Mammary epithelial cell (primary cell): ENCODE data around the gene LCN1.

Source experiments
- EZH2 ChIP-seq: IDR thresholded peaks from 2 replicates; pipeline ENCODE4 v1.6.1; 2012; ENCODE audit warnings: low read length, inconsistent platforms, borderline replicate concordance
- TF ChIP-seq, protein P1 (sequence below), 2 donors: IDR thresholded peaks in 1 of 2; conservative IDR thresholded peaks in 1 of 2; 2 replicates each; pipeline ENCODE4 v1.5.1; 2011 to 2012; ENCODE audit warnings: inconsistent platforms in 2 of 2, low read length in 2 of 2, mild to moderate bottlenecking in 2 of 2, control low read depth in 1 of 2, low read depth in 1 of 2; ENCODE audit not compliant: insufficient read depth in 1 of 2; ENCODE audit errors: extremely low read depth in 1 of 2

DNA sequence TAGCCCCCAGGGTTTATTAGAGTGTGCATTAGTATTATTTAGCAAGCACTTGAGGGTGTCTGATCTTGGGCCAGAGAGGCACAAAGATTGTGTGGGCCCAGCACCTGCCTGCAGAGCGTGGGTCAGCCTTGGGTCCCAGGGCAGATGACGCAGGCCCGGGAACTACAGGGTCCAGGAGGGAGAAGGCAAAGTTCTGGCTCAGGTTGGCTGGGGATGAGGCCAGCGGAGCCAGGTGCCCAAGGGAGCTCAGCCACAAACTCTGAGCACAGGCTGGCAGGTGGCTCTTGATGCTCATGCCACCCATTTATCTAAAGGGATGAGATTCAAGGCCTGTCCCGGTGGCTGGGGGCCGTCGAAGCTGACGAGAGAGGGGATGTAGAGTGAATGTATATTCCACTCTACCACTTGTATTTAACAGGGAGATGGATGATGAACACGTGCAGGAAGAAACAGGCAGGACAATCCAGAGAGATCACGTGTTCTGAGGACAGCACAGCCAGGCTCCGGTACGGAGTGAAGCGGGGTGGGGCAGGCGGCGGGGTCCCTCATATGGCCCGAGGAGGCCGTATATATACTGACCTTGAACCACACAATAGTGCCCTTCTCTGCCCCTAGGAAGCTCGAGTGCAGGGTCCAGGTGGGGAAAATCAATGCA is 23.9 kb downstream of the LCN1 start:
- no peak for TF ChIP-seq EZH2
- TF ChIP-seq, protein P1, sequence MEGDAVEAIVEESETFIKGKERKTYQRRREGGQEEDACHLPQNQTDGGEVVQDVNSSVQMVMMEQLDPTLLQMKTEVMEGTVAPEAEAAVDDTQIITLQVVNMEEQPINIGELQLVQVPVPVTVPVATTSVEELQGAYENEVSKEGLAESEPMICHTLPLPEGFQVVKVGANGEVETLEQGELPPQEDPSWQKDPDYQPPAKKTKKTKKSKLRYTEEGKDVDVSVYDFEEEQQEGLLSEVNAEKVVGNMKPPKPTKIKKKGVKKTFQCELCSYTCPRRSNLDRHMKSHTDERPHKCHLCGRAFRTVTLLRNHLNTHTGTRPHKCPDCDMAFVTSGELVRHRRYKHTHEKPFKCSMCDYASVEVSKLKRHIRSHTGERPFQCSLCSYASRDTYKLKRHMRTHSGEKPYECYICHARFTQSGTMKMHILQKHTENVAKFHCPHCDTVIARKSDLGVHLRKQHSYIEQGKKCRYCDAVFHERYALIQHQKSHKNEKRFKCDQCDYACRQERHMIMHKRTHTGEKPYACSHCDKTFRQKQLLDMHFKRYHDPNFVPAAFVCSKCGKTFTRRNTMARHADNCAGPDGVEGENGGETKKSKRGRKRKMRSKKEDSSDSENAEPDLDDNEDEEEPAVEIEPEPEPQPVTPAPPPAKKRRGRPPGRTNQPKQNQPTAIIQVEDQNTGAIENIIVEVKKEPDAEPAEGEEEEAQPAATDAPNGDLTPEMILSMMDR (conservative IDR thresholded peaks at IDR 0.05 in 1 of 2, IDR thresholded peaks at IDR 0.05 in 1 of 2; ENCODE audit: extremely low read depth in 1 of 2, insufficient read depth in 1 of 2, low read depth in 1 of 2, low read length in 2 of 2): no peak
